T-helper 2 cell treated with Interferon-gamma antibody and Interleukin-4, amounts not matched to agents 5 μg/mL and 100 μg/mL, for 36 hours (primary cell): ENCODE measurements around the gene PIP5K1C.
"Not testable (repeated sequence)": the region's sequence is repeated elsewhere in the genome, so short reads cannot be mapped to it uniquely, and the experiment has no call there.

Experiments
- DNase-seq: peaks from one replicate; pipeline ENCODE4 v3.0.0; 2021; ENCODE audit warnings: low spot score
- H3K27ac Mint-ChIP-seq: one replicate; pipeline ENCODE4 v1.8.0; 2021; ENCODE audit warnings: mild to moderate bottlenecking, mixed read lengths
- H3K27me3 Mint-ChIP-seq: one replicate; pipeline ENCODE4 v1.8.0; 2021; ENCODE audit warnings: low read depth, mixed read lengths
- H3K36me3 Mint-ChIP-seq: one replicate; pipeline ENCODE4 v1.8.0; 2021; ENCODE audit warnings: low read depth, mixed read lengths
- H3K4me1 Mint-ChIP-seq: one replicate; pipeline ENCODE4 v1.8.0; 2021; ENCODE audit warnings: low read depth, mixed read lengths
- H3K4me3 Mint-ChIP-seq: one replicate; pipeline ENCODE4 v1.8.0; 2022; ENCODE audit warnings: mild to moderate bottlenecking, moderate library complexity, mixed read lengths
- H3K9me3 Mint-ChIP-seq: one replicate; pipeline ENCODE4 v1.8.0; 2021; ENCODE audit warnings: mixed read lengths

The PIP5K1C gene

GRCh38 chr19:3648037-3648905 is 52.0 kb downstream of the PIP5K1C start:
- no peaks in the 10 kb centered on the region for H3K36me3 Mint-ChIP-seq
- H3K27ac Mint-ChIP-seq: no peak overlapping the region
- no peaks in the 10 kb centered on the region for H3K27me3 Mint-ChIP-seq
- no peak for DNase-seq
- no peaks in the 10 kb centered on the region for H3K9me3 Mint-ChIP-seq
- H3K4me1 Mint-ChIP-seq: no peaks in the 10 kb centered on the region
- no peak overlapping the region for H3K4me3 Mint-ChIP-seq

- H3K4me3 Mint-ChIP-seq, H3K36me3 Mint-ChIP-seq, H3K27ac Mint-ChIP-seq, H3K27me3 Mint-ChIP-seq, H3K4me1 Mint-ChIP-seq, DNase-seq, H3K9me3 Mint-ChIP-seq: not testable (repeated sequence)
Observed at GRCh38 chr19:3647102-3647501, 53.2 kb downstream of the PIP5K1C start.

- no peaks in the 10 kb centered on the region for H3K27me3 Mint-ChIP-seq
- no peaks in the 10 kb centered on the region for H3K9me3 Mint-ChIP-seq
- no peaks in the 10 kb centered on the region for H3K36me3 Mint-ChIP-seq
- H3K27ac Mint-ChIP-seq: no peak overlapping the region
- H3K4me3 Mint-ChIP-seq: no peak overlapping the region
- DNase-seq: no peak
- H3K4me1 Mint-ChIP-seq: no peaks in the 10 kb centered on the region
Observed at GRCh38 chr19:3646336-3647092, 53.8 kb downstream of the PIP5K1C start.

- Mint-ChIP-seq H3K9me3 (no peaks in the 10 kb centered on the region), H3K36me3 (no peaks in the 10 kb centered on the region), H3K4me1 (no peaks in the 10 kb centered on the region), H3K27ac (no peak overlapping the region), H3K27me3 (no peaks in the 10 kb centered on the region), H3K4me3 (no peak overlapping the region)
- no peak for DNase-seq
Observed at GRCh38 chr19:3645726-3646125, 54.5 kb downstream of the PIP5K1C start.

- no peaks in the 10 kb centered on the region for H3K9me3 Mint-ChIP-seq
- no peaks in the 10 kb centered on the region for H3K27me3 Mint-ChIP-seq
- no peak overlapping the region for H3K27ac Mint-ChIP-seq
- no peak overlapping the region for H3K4me3 Mint-ChIP-seq
- no peaks in the 10 kb centered on the region for H3K36me3 Mint-ChIP-seq
- DNase-seq: no peak
- no peaks in the 10 kb centered on the region for H3K4me1 Mint-ChIP-seq
Observed at GRCh38 chr19:3645067-3645396, 55.2 kb downstream of the PIP5K1C start.

GRCh38 chr19:3644351-3645066 is 55.8 kb downstream of the PIP5K1C start:
- Mint-ChIP-seq H3K9me3 (no peaks in the 10 kb centered on the region), H3K27me3 (no peaks in the 10 kb centered on the region), H3K4me1 (no peaks in the 10 kb centered on the region), H3K27ac (no peak overlapping the region), H3K4me3 (no peak overlapping the region), H3K36me3 (no peaks in the 10 kb centered on the region)
- no peak for DNase-seq

- no peak overlapping the region for H3K4me3 Mint-ChIP-seq
- no peak overlapping the region for H3K27ac Mint-ChIP-seq
- no peaks in the 10 kb centered on the region for H3K27me3 Mint-ChIP-seq
Observed at GRCh38 chr19:3643674-3644313, 56.5 kb downstream of the PIP5K1C start.

GRCh38 chr19:3642987-3643673 is 57.1 kb downstream of the PIP5K1C start:
- DNase-seq: no peak

More at GRCh38 chr19:3643674-3644313, 56.5 kb downstream of the PIP5K1C start:
- Mint-ChIP-seq H3K36me3 (no peaks in the 10 kb centered on the region), H3K4me1 (no peaks in the 10 kb centered on the region), H3K9me3 (no peaks in the 10 kb centered on the region)
- DNase-seq: no peak

GRCh38 chr19:3642296-3642695 is 58.0 kb downstream of the PIP5K1C start:
- Mint-ChIP-seq H3K4me3 (no peak overlapping the region), H3K36me3 (no peaks in the 10 kb centered on the region), H3K27me3 (no peaks in the 10 kb centered on the region), H3K4me1 (no peaks in the 10 kb centered on the region), H3K9me3 (no peaks in the 10 kb centered on the region), H3K27ac (no peak overlapping the region)
- no peak for DNase-seq

More at GRCh38 chr19:3642987-3643673, 57.1 kb downstream of the PIP5K1C start:
- Mint-ChIP-seq H3K4me1 (no peaks in the 10 kb centered on the region), H3K36me3 (no peaks in the 10 kb centered on the region), H3K27ac (no peak overlapping the region), H3K9me3 (no peaks in the 10 kb centered on the region), H3K27me3 (no peaks in the 10 kb centered on the region), H3K4me3 (no peak overlapping the region)

- no peak overlapping the region for H3K27ac Mint-ChIP-seq
- H3K9me3 Mint-ChIP-seq: no peaks in the 10 kb centered on the region
- no peaks in the 10 kb centered on the region for H3K27me3 Mint-ChIP-seq
- H3K4me3 Mint-ChIP-seq: no peak overlapping the region
- no peak for DNase-seq
- H3K36me3 Mint-ChIP-seq: no peaks in the 10 kb centered on the region
- H3K4me1 Mint-ChIP-seq: no peaks in the 10 kb centered on the region
Observed at GRCh38 chr19:3641515-3642269, 58.6 kb downstream of the PIP5K1C start.

- Mint-ChIP-seq H3K4me3 (no peak overlapping the region), H3K36me3 (no peaks in the 10 kb centered on the region), H3K9me3 (no peaks in the 10 kb centered on the region), H3K4me1 (no peaks in the 10 kb centered on the region), H3K27me3 (no peaks in the 10 kb centered on the region), H3K27ac (no peak overlapping the region)
- DNase-seq: no peak
Observed at GRCh38 chr19:3639479-3639878, 60.8 kb downstream of the PIP5K1C start.

GRCh38 chr19:3638208-3639193 is 61.8 kb downstream of the PIP5K1C start:
- no peaks in the 10 kb centered on the region for H3K4me1 Mint-ChIP-seq
- H3K27me3 Mint-ChIP-seq: no peaks in the 10 kb centered on the region
- no peaks in the 10 kb centered on the region for H3K9me3 Mint-ChIP-seq
- no peaks in the 10 kb centered on the region for H3K36me3 Mint-ChIP-seq
- no peak overlapping the region for H3K27ac Mint-ChIP-seq
- no peak overlapping the region for H3K4me3 Mint-ChIP-seq
- DNase-seq: no peak
